HepG2 (cell line): Measurements from ENCODE around the gene CDK10. TPM values are rescaled to one million over a fixed set of nuclear protein-coding genes. Genes with fewer than 3 reads are reported as not detected.

Experiments
- AGO1 ChIP-seq: fragments of 200-400 bp; formaldehyde crosslinking; IDR thresholded peaks from 2 replicates; pipeline ENCODE4 v1.6.1; 2017; ENCODE audit warnings: mild to moderate bottlenecking, low read depth, low read length, moderate library complexity; ENCODE audit not compliant: poor library complexity, severe bottlenecking
- ARID2 ChIP-seq: sonication (generic); formaldehyde crosslinking; IDR thresholded peaks from 2 replicates; pipeline ENCODE4 v1.8.1; 2022; ENCODE audit warnings: mild to moderate bottlenecking, missing genetic modification reagents, borderline replicate concordance
- HNF4A ChIP-seq: sonication (generic); formaldehyde crosslinking; IDR thresholded peaks from 2 replicates; pipeline ENCODE4 v1.4.0; 2020; ENCODE audit warnings: missing genetic modification reagents
- LCORL ChIP-seq, 2 experiments: fragments of 450-650 bp in 1 of 2; sonication (generic) in 1 of 2; formaldehyde crosslinking in 1 of 2; IDR thresholded peaks; 2 replicates each; pipeline versions ENCODE4 v1.5.0 to v1.6.1; 2017 to 2020; ENCODE audit warnings: antibody characterized with exemption in 1 of 2, missing genetic modification reagents in 1 of 2
- MAFG ChIP-seq: sonication (generic); formaldehyde crosslinking; IDR thresholded peaks from 2 replicates; pipeline ENCODE4 v1.5.1; 2020; ENCODE audit warnings: mild to moderate bottlenecking, missing genetic modification reagents
- MED13 ChIP-seq: sonication (generic); formaldehyde crosslinking; IDR thresholded peaks from 2 replicates; pipeline ENCODE4 v1.5.0; 2020; ENCODE audit warnings: missing genetic modification reagents
- MXI1 ChIP-seq: IDR thresholded peaks from 3 replicates; pipeline ENCODE4 v1.6.1; 2012; ENCODE audit warnings: low read depth, low read length, inconsistent platforms, borderline replicate concordance
- MYNN ChIP-seq: sonication (generic); formaldehyde crosslinking; IDR thresholded peaks from 2 replicates; pipeline ENCODE4 v1.4.0; 2020; ENCODE audit warnings: mild to moderate bottlenecking, low read depth, missing genetic modification reagents
- NFE2L2 ChIP-seq: fragments of 150-350 bp; IDR thresholded peaks from 2 replicates; pipeline ENCODE4 v1.6.1; 2014; ENCODE audit warnings: low read length
- RFX5 ChIP-seq: IDR thresholded peaks from 2 replicates; pipeline ENCODE4 v1.6.1; 2011; ENCODE audit warnings: low read depth, low read length, improper control_type of control experiment
- SP2 ChIP-seq: sonication (generic); formaldehyde crosslinking; IDR thresholded peaks from 2 replicates; pipeline ENCODE4 v1.5.1; 2020; ENCODE audit warnings: mild to moderate bottlenecking, missing genetic modification reagents
- TSC22D2 ChIP-seq: sonication (generic); formaldehyde crosslinking; IDR thresholded peaks from 2 replicates; pipeline ENCODE4 v1.5.1; 2020; ENCODE audit warnings: missing genetic modification reagents, mild to moderate bottlenecking, borderline replicate concordance
- ZBTB42 ChIP-seq: sonication (generic); formaldehyde crosslinking; IDR thresholded peaks from 2 replicates; pipeline ENCODE4 v1.5.0; 2020; ENCODE audit warnings: mild to moderate bottlenecking, missing genetic modification reagents
- ZNF263 ChIP-seq: sonication (generic); formaldehyde crosslinking; IDR thresholded peaks from 2 replicates; pipeline ENCODE4 v1.4.0; 2020; ENCODE audit warnings: missing genetic modification reagents
- ZNF570 ChIP-seq: sonication (generic); formaldehyde crosslinking; IDR thresholded peaks from 2 replicates; pipeline ENCODE4 v1.4.0; 2020; ENCODE audit warnings: mild to moderate bottlenecking, missing genetic modification reagents, borderline replicate concordance
- ZNF678 ChIP-seq: sonication (generic); formaldehyde crosslinking; IDR thresholded peaks from 2 replicates; pipeline ENCODE4 v1.4.0; 2020; ENCODE audit warnings: mild to moderate bottlenecking, missing genetic modification reagents
- polyA plus RNA-seq, 8 experiments: library from polyadenylated mRNA; depleted of rRNA in 3 of 8; stranded (reverse) in 7 of 8; unstranded in 1 of 8; fragments of >200 nt; fragmentation: Illumina TruSeq in 4 of 8; extraction: Trizol in 4 of 8; gene quantifications; 2 replicates each; pipeline versions ENCODE4 v1.2.1 to v1.2.3, GENCODE V29; 2011 to 2016; ENCODE audit warnings: low read depth in 4 of 8, missing spikeins in 1 of 8, mixed read lengths in 1 of 8; ENCODE audit not compliant: insufficient read depth in 1 of 8
- total RNA-seq, 5 experiments: library from RNA; depleted of rRNA; stranded (reverse); fragments of >200 nt; fragmentation: Illumina TruSeq; extraction: Trizol; gene quantifications; 2 replicates each; pipeline ENCODE4 v1.2.3, GENCODE V29; 2016; ENCODE audit warnings: low read depth in 1 of 5
- TF ChIP-seq, protein P1 (sequence below): sonication (generic); formaldehyde crosslinking; IDR thresholded peaks from 2 replicates; pipeline ENCODE4 v1.8.0; 2022; ENCODE audit warnings: missing genetic modification reagents, mild to moderate bottlenecking, moderate library complexity, borderline replicate concordance
- TF ChIP-seq, protein P2 (sequence below): sonication (generic); formaldehyde crosslinking; IDR thresholded peaks from 2 replicates; pipeline ENCODE4 v1.8.1; 2023; ENCODE audit warnings: mild to moderate bottlenecking, missing genetic modification reagents
- TF ChIP-seq, protein P3 (sequence below): sonication (generic); formaldehyde crosslinking; IDR thresholded peaks from 2 replicates; pipeline ENCODE4 v1.9.0; 2021; ENCODE audit warnings: mild to moderate bottlenecking, missing genetic modification reagents

The CDK10 gene
- total and polyA plus RNA-seq, 2 of the 13 experiments (the other 11 are each of a cell fraction or from before 2014, with no cell fraction given), result 2.5 to 3.9 TPM

DNA sequence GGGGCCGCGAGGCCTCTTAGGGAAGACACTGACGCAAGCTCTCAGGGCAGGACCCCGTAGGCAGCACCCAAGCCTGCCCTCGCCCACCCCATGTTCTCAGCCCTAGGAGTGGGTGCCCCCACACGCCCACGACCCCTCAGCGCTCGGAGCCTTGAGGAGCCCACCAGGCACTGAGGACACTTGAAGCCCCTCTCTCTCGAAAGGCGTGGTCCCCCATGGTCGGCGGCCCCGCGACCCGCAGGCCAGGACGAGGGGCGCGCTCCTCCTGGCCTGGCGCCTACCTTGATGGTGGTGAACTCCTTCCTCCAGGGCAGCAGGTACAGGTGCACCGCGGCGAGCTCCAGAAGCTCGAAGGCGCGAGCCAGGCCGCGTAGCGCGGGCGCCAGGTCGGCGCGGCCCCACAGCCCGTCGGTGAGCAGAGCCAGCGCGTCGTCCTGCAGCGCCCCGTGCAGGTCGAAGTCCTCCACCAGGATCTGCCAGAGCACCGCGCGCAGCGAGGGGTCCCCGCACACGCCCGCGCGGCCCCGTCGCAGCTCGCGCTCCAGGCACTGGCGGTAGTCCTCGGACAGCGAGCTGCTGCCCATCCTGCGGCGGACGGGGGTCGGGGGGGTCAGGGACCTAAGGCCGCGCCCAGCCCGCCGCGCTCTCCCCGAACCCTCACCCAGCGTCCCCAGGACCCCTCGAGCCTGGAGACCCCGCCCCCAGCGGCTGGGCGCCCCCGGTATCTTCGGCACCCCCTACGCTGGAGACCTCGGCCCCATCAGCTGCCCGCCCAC, 14.3 kb downstream of the CDK10 start (continued):
- TF ChIP-seq, protein P1, sequence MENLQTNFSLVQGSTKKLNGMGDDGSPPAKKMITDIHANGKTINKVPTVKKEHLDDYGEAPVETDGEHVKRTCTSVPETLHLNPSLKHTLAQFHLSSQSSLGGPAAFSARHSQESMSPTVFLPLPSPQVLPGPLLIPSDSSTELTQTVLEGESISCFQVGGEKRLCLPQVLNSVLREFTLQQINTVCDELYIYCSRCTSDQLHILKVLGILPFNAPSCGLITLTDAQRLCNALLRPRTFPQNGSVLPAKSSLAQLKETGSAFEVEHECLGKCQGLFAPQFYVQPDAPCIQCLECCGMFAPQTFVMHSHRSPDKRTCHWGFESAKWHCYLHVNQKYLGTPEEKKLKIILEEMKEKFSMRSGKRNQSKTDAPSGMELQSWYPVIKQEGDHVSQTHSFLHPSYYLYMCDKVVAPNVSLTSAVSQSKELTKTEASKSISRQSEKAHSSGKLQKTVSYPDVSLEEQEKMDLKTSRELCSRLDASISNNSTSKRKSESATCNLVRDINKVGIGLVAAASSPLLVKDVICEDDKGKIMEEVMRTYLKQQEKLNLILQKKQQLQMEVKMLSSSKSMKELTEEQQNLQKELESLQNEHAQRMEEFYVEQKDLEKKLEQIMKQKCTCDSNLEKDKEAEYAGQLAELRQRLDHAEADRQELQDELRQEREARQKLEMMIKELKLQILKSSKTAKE, result no peak
- TF ChIP-seq NFE2L2, result no peak
- TF ChIP-seq, protein P2, sequence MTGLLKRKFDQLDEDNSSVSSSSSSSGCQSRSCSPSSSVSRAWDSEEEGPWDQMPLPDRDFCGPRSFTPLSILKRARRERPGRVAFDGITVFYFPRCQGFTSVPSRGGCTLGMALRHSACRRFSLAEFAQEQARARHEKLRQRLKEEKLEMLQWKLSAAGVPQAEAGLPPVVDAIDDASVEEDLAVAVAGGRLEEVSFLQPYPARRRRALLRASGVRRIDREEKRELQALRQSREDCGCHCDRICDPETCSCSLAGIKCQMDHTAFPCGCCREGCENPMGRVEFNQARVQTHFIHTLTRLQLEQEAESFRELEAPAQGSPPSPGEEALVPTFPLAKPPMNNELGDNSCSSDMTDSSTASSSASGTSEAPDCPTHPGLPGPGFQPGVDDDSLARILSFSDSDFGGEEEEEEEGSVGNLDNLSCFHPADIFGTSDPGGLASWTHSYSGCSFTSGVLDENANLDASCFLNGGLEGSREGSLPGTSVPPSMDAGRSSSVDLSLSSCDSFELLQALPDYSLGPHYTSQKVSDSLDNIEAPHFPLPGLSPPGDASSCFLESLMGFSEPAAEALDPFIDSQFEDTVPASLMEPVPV, result no peak; the same call in 1 of the 2 replicates
- no peak; the same call in 1 of the 2 replicates for TF ChIP-seq ZBTB42 (CRISPR knock-in tag)
- peak; percentile 80; the same call in 1 of the 3 replicates for TF ChIP-seq MXI1
- TF ChIP-seq SP2, result peak; percentile 15; the same call in 1 of the 2 replicates
- no peak for TF ChIP-seq MAFG (CRISPR knock-in tag)
- 0 out of 2 replicates have a peak, but pooled peaks have one; percentile 47 for TF ChIP-seq TSC22D2 (CRISPR knock-in tag)
- TF ChIP-seq HNF4A (CRISPR knock-in tag), result peak; percentile 21; the same call in 1 of the 2 replicates
- peak; percentile 75 for TF ChIP-seq ZNF263
- no peak for TF ChIP-seq ZNF570
- TF ChIP-seq MYNN (CRISPR knock-in tag), result no peak
- TF ChIP-seq, protein P3, sequence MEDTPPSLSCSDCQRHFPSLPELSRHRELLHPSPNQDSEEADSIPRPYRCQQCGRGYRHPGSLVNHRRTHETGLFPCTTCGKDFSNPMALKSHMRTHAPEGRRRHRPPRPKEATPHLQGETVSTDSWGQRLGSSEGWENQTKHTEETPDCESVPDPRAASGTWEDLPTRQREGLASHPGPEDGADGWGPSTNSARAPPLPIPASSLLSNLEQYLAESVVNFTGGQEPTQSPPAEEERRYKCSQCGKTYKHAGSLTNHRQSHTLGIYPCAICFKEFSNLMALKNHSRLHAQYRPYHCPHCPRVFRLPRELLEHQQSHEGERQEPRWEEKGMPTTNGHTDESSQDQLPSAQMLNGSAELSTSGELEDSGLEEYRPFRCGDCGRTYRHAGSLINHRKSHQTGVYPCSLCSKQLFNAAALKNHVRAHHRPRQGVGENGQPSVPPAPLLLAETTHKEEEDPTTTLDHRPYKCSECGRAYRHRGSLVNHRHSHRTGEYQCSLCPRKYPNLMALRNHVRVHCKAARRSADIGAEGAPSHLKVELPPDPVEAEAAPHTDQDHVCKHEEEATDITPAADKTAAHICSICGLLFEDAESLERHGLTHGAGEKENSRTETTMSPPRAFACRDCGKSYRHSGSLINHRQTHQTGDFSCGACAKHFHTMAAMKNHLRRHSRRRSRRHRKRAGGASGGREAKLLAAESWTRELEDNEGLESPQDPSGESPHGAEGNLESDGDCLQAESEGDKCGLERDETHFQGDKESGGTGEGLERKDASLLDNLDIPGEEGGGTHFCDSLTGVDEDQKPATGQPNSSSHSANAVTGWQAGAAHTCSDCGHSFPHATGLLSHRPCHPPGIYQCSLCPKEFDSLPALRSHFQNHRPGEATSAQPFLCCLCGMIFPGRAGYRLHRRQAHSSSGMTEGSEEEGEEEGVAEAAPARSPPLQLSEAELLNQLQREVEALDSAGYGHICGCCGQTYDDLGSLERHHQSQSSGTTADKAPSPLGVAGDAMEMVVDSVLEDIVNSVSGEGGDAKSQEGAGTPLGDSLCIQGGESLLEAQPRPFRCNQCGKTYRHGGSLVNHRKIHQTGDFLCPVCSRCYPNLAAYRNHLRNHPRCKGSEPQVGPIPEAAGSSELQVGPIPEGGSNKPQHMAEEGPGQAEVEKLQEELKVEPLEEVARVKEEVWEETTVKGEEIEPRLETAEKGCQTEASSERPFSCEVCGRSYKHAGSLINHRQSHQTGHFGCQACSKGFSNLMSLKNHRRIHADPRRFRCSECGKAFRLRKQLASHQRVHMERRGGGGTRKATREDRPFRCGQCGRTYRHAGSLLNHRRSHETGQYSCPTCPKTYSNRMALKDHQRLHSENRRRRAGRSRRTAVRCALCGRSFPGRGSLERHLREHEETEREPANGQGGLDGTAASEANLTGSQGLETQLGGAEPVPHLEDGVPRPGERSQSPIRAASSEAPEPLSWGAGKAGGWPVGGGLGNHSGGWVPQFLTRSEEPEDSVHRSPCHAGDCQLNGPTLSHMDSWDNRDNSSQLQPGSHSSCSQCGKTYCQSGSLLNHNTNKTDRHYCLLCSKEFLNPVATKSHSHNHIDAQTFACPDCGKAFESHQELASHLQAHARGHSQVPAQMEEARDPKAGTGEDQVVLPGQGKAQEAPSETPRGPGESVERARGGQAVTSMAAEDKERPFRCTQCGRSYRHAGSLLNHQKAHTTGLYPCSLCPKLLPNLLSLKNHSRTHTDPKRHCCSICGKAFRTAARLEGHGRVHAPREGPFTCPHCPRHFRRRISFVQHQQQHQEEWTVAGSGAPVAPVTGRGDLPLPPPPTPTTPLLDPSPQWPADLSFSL, result no peak
- TF ChIP-seq LCORL (IDR thresholded peaks at IDR 0.05), result no peak
- 0 out of 2 replicates have a peak, but pooled peaks have one; percentile 4 for TF ChIP-seq LCORL (CRISPR knock-in tag; IDR thresholded peaks at IDR 0.05)
- TF ChIP-seq ARID2 (CRISPR knock-in tag), result no peak
- TF ChIP-seq MED13, result peak; percentile 23; the same call in 1 of the 2 replicates
- no peak for TF ChIP-seq RFX5
- no peak for TF ChIP-seq ZNF678 (CRISPR knock-in tag)
- TF ChIP-seq AGO1, result peak; percentile 24
